Epithelial cell of esophagus (primary cell): ENCODE measurements around the gene RSF1.

Source experiments
- DNase-seq: peaks from one replicate; pipeline ENCODE4 v3.0.0; 2010; ENCODE audit warnings: low read depth
- H3K4me3 ChIP-seq: 2 replicates; pipeline ENCODE4 v1.5.1; 2011; ENCODE audit warnings: mild to moderate bottlenecking, low read length, control low read depth
- CTCF ChIP-seq: IDR thresholded peaks from 2 replicates; pipeline ENCODE4 v1.5.1; 2011; ENCODE audit warnings: low read depth, mild to moderate bottlenecking, low read length, control low read depth, inconsistent platforms; ENCODE audit not compliant: insufficient read depth; ENCODE audit errors: missing control alignments

RSF1 gene

GRCh38 chr11:77789061-77789730 is 31.3 kb downstream of the RSF1 start:
- no peak for DNase-seq
- no peak overlapping the region for H3K4me3 ChIP-seq
- TF ChIP-seq CTCF, result no peak

GRCh38 chr11:77784572-77784971 is 36.0 kb downstream of the RSF1 start:
- no peak overlapping the region for H3K4me3 ChIP-seq
- no peak for TF ChIP-seq CTCF
- no peak for DNase-seq

- no peak for TF ChIP-seq CTCF
- no peak overlapping the region for H3K4me3 ChIP-seq
- DNase-seq, result no peak
Observed at GRCh38 chr11:77783025-77783424, 37.5 kb downstream of the RSF1 start.

GRCh38 chr11:77779935-77780334 is 40.6 kb downstream of the RSF1 start:
- TF ChIP-seq CTCF, result no peak
- no peak overlapping the region for H3K4me3 ChIP-seq
- DNase-seq, result peak; percentile 54

GRCh38 chr11:77778549-77778948 is 42.0 kb downstream of the RSF1 start:
- TF ChIP-seq CTCF, result no peak
- H3K4me3 ChIP-seq, result no peak overlapping the region

GRCh38 chr11:77778118-77778517 is 42.4 kb downstream of the RSF1 start:
- no peak for DNase-seq
- no peak overlapping the region for H3K4me3 ChIP-seq
- no peak for TF ChIP-seq CTCF

More at GRCh38 chr11:77778549-77778948, 42.0 kb downstream of the RSF1 start:
- DNase-seq, result no peak

- peak; percentile 33 for TF ChIP-seq CTCF
- H3K4me3 ChIP-seq, result no peak overlapping the region
- DNase-seq, result peak; percentile 27
Observed at GRCh38 chr11:77776455-77776854, 44.1 kb downstream of the RSF1 start.
